ENCODE data around the gene PKNOX2. TPM values are rescaled to one million over a fixed set of nuclear protein-coding genes. Genes with fewer than 3 reads are reported as not detected.

PKNOX2 gene
- total and polyA plus RNA-seq, 4 donors: 3.1 to 10.6 (median 7.9) TPM

DNA sequence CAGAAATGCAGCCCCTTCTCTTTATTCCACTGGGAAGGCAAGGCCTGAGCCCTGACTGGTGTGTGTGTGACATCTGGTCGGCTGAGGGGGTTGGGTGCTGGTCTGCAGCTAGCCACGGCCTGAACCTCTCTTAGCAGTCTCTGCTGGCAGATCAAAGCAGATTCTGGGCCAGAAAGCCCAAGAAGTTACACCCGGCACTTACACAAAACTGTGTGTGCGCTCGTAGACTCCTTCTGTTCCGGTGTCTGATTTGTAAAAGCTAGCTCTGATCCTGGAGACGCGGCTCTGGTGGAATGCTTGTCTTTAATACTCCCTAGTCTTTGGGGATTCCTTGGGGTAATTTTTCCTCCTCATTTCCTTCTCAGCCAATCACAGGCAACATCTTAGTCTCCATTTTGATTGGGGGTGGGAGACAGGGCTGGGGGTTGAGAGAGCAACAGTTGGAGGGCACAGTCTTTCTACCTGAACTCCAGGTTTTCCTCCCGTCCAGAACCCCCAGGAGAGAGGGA lies 5.5 kb downstream of the PKNOX2 start:
- WGBS, 2 donors: 76 to 82% methylated on average over 9 of the region's 9 CpGs
- Histone ChIP-seq H3K36me3 (ENCODE audit: control insufficient read depth in 4 of 4, insufficient read depth in 4 of 4, low read length in 4 of 4) (no peaks in the 10 kb centered on the region), H3K9ac (ENCODE audit: insufficient read depth in 1 of 2, low read length in 2 of 2) (peak overlapping the region; percentile 26 to 73), H3K4me1 (ENCODE audit: control insufficient read depth in 5 of 5, insufficient read depth in 5 of 5, low read length in 5 of 5) (peaks cover 4 to 56% (median 38%) of the 10 kb centered on the region in 5 donors), H3K27ac (ENCODE audit: low read depth in 1 of 2, low read length in 1 of 2) (peak overlapping the region in 1 of 2 donors; percentile 82), H3K27me3 (ENCODE audit: control insufficient read depth in 3 of 3, insufficient read depth in 3 of 3, low read length in 2 of 3) (no peaks in the 10 kb centered on the region), H3K9me3 (ENCODE audit: control insufficient read depth in 4 of 4, insufficient read depth in 3 of 4, low read length in 3 of 4) (peaks cover 0 to 6% (median 0%) of the 10 kb centered on the region in 4 donors), H3K4me3 (no peak overlapping the region)
- DNase-seq: peak; percentile 54 to 80 (median 74)
- TF ChIP-seq, protein P1, sequence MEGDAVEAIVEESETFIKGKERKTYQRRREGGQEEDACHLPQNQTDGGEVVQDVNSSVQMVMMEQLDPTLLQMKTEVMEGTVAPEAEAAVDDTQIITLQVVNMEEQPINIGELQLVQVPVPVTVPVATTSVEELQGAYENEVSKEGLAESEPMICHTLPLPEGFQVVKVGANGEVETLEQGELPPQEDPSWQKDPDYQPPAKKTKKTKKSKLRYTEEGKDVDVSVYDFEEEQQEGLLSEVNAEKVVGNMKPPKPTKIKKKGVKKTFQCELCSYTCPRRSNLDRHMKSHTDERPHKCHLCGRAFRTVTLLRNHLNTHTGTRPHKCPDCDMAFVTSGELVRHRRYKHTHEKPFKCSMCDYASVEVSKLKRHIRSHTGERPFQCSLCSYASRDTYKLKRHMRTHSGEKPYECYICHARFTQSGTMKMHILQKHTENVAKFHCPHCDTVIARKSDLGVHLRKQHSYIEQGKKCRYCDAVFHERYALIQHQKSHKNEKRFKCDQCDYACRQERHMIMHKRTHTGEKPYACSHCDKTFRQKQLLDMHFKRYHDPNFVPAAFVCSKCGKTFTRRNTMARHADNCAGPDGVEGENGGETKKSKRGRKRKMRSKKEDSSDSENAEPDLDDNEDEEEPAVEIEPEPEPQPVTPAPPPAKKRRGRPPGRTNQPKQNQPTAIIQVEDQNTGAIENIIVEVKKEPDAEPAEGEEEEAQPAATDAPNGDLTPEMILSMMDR (IDR thresholded peaks at IDR 0.05; ENCODE audit: control extremely low read depth, extremely low read depth): no peak
- ATAC-seq (ENCODE audit: insufficient read depth, low FRiP score): no peak

DNA sequence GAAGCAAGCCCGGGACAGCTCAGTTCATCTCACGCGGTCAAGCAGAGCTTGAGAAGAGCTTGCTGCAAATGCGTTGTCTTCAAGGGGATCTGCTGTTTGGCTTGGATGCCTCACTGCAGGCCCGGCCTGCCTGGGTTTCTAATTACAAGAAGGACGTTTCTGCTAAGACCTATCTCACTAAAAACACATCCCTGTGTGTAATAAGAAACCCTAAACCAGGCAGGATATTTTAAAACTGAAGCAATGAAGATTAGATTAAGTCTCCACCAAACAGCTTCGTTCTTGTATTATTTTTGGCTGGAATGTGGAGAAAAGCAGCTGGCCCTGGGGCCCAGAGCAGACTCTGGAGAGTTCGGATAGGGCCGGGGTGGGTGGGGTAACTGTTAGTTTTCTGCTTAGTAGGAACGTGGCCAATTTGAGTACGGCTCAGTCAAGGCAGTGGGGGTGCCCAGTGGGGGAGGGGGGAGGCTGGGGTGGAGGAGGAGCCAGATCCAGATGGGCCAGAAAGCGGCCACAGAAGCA lies 6.0 kb downstream of the PKNOX2 start:
- Histone ChIP-seq H3K27ac (ENCODE audit: low read depth in 1 of 2, low read length in 1 of 2) (peak overlapping the region in 1 of 2 donors; percentile 82), H3K4me3 (no peak overlapping the region), H3K9me3 (ENCODE audit: control insufficient read depth in 4 of 4, insufficient read depth in 3 of 4, low read length in 3 of 4) (peaks cover 0 to 6% (median 0%) of the 10 kb centered on the region in 4 donors), H3K27me3 (ENCODE audit: control insufficient read depth in 3 of 3, insufficient read depth in 3 of 3, low read length in 2 of 3) (no peaks in the 10 kb centered on the region), H3K9ac (ENCODE audit: insufficient read depth in 1 of 2, low read length in 2 of 2) (peak overlapping the region; percentile 26 to 73), H3K4me1 (ENCODE audit: control insufficient read depth in 5 of 5, insufficient read depth in 5 of 5, low read length in 5 of 5) (peaks cover 4 to 57% (median 38%) of the 10 kb centered on the region in 5 donors), H3K36me3 (ENCODE audit: control insufficient read depth in 4 of 4, insufficient read depth in 4 of 4, low read length in 4 of 4) (no peaks in the 10 kb centered on the region)
- 53 to 62% methylated on average over 12 of the region's 12 CpGs for WGBS, 2 donors
- TF ChIP-seq, protein P1 (IDR thresholded peaks at IDR 0.05; ENCODE audit: control extremely low read depth, extremely low read depth): no peak
- DNase-seq: peak; percentile 91 to 96 (median 95)
- no peak for ATAC-seq (ENCODE audit: insufficient read depth, low FRiP score)

DNA sequence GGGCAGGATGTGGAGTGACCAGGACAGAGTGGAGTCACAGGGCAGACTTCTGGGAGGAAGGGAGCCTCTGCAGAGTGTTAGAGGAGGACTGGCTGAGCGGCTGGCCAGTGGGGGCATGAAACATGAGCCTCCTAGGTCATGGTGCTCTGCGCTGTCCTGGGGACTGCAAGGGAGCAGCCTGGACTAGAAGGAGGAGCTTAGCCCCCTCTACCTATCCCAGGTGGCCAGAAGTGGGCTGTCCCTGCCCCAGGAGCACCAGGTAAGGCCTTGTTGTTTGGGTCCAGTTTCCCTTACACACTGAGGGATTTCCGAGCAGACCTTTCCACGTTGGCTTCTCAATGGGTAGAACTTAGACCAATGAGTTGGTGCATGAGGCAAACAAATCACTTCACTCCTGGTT lies 7.4 kb downstream of the PKNOX2 start:
- Histone ChIP-seq H3K27ac (ENCODE audit: low read depth in 1 of 2, low read length in 1 of 2) (no peak overlapping the region), H3K9me3 (ENCODE audit: control insufficient read depth in 4 of 4, insufficient read depth in 3 of 4, low read length in 3 of 4) (peaks cover 0 to 6% (median 0%) of the 10 kb centered on the region in 4 donors), H3K27me3 (ENCODE audit: control insufficient read depth in 3 of 3, insufficient read depth in 3 of 3, low read length in 2 of 3) (no peaks in the 10 kb centered on the region), H3K4me1 (ENCODE audit: control insufficient read depth in 5 of 5, insufficient read depth in 5 of 5, low read length in 5 of 5) (peaks cover 0 to 54% (median 38%) of the 10 kb centered on the region in 5 donors), H3K4me3 (no peak overlapping the region), H3K36me3 (ENCODE audit: control insufficient read depth in 4 of 4, insufficient read depth in 4 of 4, low read length in 4 of 4) (no peaks in the 10 kb centered on the region), H3K9ac (ENCODE audit: insufficient read depth in 1 of 2, low read length in 2 of 2) (no peak overlapping the region)
- TF ChIP-seq, protein P1 (IDR thresholded peaks at IDR 0.05; ENCODE audit: control extremely low read depth, extremely low read depth): no peak
- WGBS, 2 donors: 93 to 94% methylated on average over 4 of the region's 4 CpGs
- ATAC-seq (ENCODE audit: insufficient read depth, low FRiP score): no peak
- DNase-seq: peak in 1 of 3 donors; percentile 2

Data from lung (tissue), 12 donors.